AG04449 (cell line): ENCODE data around the gene STRN3.

ENCODE experiments used
- CTCF ChIA-PET: fragments of 350-600 bp; formaldehyde crosslinking; extraction: SDS; loops from one replicate; lab custom pipeline; 2021; ENCODE audit warnings: antibody characterized with exemption; lab: Yijun Ruan, JAX
- POLR2A ChIA-PET: fragments of 400-600, 350-600 bp; formaldehyde crosslinking; extraction: SDS; loops from one replicate; lab custom pipeline; 2020; ENCODE audit warnings: antibody characterized with exemption, inconsistent platforms; lab: Yijun Ruan, JAX
- DNase-seq: peaks from one replicate; pipeline ENCODE4 v3.0.0-alpha.2; 2010; ENCODE audit warnings: low read depth, low spot score
- H3K4me3 ChIP-seq: 2 replicates; pipeline ENCODE4 v1.5.1; 2011; ENCODE audit warnings: low read depth, mild to moderate bottlenecking, control low read depth, low read length
- CTCF ChIP-seq: IDR thresholded peaks from one replicate; pipeline ENCODE4 v1.5.1; 2011; ENCODE audit warnings: mild to moderate bottlenecking, moderate library complexity, low read length, control low read depth, inconsistent platforms; ENCODE audit not compliant: insufficient read depth; ENCODE audit errors: missing control alignments

Gene STRN3

GRCh38 chr14:30991408-30991807 lies 34.8 kb downstream of the STRN3 start:
- no peak for TF ChIP-seq CTCF
- CTCF ChIA-PET, result interaction anchor here (1.1 kb wide), 1 partner anchor 14 kb away, joined by 3 read pairs; no protein-coding TSS in a partner anchor
- no peak overlapping the region for H3K4me3 ChIP-seq
- DNase-seq, result no peak
- POLR2A ChIA-PET, result no interaction called here

GRCh38 chr14:30990770-30991169 lies 35.4 kb downstream of the STRN3 start:
- ChIA-PET CTCF (interaction anchor here (1.1 kb wide), 1 partner anchor 14 kb away, joined by 3 read pairs; no protein-coding TSS in a partner anchor), POLR2A (no interaction called here)

GRCh38 chr14:30988509-30988908 lies 37.7 kb downstream of the STRN3 start:
- CTCF ChIA-PET, result interaction anchor here (0.8 to 2.7 kb wide), 3 partner anchors 10 to 14 kb away, joined by 3 to 12 read pairs (median 3); no protein-coding TSS in a partner anchor
- POLR2A ChIA-PET, result no interaction called here
- DNase-seq, result peak; percentile 9
- no peak overlapping the region for H3K4me3 ChIP-seq
- no peak for TF ChIP-seq CTCF

More at GRCh38 chr14:30990770-30991169, 35.4 kb downstream of the STRN3 start:
- no peak overlapping the region for H3K4me3 ChIP-seq
- TF ChIP-seq CTCF, result no peak
- DNase-seq, result no peak

GRCh38 chr14:30985796-30986195 lies 40.4 kb downstream of the STRN3 start:
- DNase-seq, result no peak
- TF ChIP-seq CTCF, result no peak
- ChIA-PET POLR2A (no interaction called here), CTCF (interaction anchor here (1.4 to 2.6 kb wide), 2 partner anchors 97 to 222 kb away, joined by 4 to 15 read pairs; partner anchors contain the start of gene HECTD1)
- no peak overlapping the region for H3K4me3 ChIP-seq

- CTCF ChIA-PET, result interaction anchor here (0.7 to 1.5 kb wide), 3 partner anchors 12 to 122 kb away, joined by 3 to 4 read pairs (median 3); no protein-coding TSS in a partner anchor
- POLR2A ChIA-PET, result no interaction called here
- no peak overlapping the region for H3K4me3 ChIP-seq
- DNase-seq, result no peak
- no peak for TF ChIP-seq CTCF
Measured at GRCh38 chr14:30983858-30984257, 42.3 kb downstream of the STRN3 start.

GRCh38 chr14:30982533-30982932 lies 43.6 kb downstream of the STRN3 start:
- CTCF ChIA-PET, result interaction anchor here (0.5 to 6.3 kb wide), 2 partner anchors 104 to 124 kb away, joined by 3 to 77 read pairs; no protein-coding TSS in a partner anchor
- no peak for TF ChIP-seq CTCF
- DNase-seq, result no peak
- POLR2A ChIA-PET, result no interaction called here
- no peak overlapping the region for H3K4me3 ChIP-seq
